ENCODE measurements around the gene PTPRG. TPM values are rescaled to one million over a fixed set of nuclear protein-coding genes. Genes with fewer than 3 reads are reported as not detected.

The PTPRG gene
- total and polyA plus RNA-seq, 2 experiments from 2014 or later, result 8.5 to 34.9 TPM

- H3K27me3 ChIP-seq, result no peaks in the 10 kb centered on the region
- TF ChIP-seq CTCF (IDR thresholded peaks at IDR 0.05; ENCODE audit: poor library complexity), result no peak
- no peak for TF ChIP-seq EZH2 (IDR thresholded peaks at IDR 0.05; ENCODE audit: borderline replicate concordance)
- TF ChIP-seq EZH2phosphoT487 (IDR thresholded peaks at IDR 0.05; ENCODE audit: low read depth, severe bottlenecking, unreplicated experiment), result no peak
- no peak overlapping the region for H2AFZ ChIP-seq
- no peak overlapping the region for H3K4me3 ChIP-seq
- no peaks in the 10 kb centered on the region for H3K9me2 ChIP-seq (replicated peaks; ENCODE audit: insufficient read depth)
- H3K4me1 ChIP-seq (ENCODE audit: insufficient read depth), result peaks cover 3% of the 10 kb centered on the region
- no peak overlapping the region for H3K27ac ChIP-seq
- peaks cover 29% of the 10 kb centered on the region for H4K20me1 ChIP-seq (ENCODE audit: insufficient read depth, poor library complexity, severe bottlenecking)
- 48% methylated on average over 8 of the region's 8 CpGs for WGBS (ENCODE audit: low lambda C conversion rate, missing lambda C conversion rate)
- no peak overlapping the region for H3K4me2 ChIP-seq
- H3K36me3 ChIP-seq (replicated peaks; ENCODE audit: insufficient read depth, low read depth), result no peaks in the 10 kb centered on the region
- no peaks in the 10 kb centered on the region for H3K9me3 ChIP-seq (ENCODE audit: low read depth)
- peaks cover 84% of the 10 kb centered on the region for H3K79me2 ChIP-seq
- DNase-seq (ENCODE audit: low spot score), result peak; percentile 11
These were observed 17.4 kb downstream of the PTPRG start for GRCh38 chr3:61578667-61579367.

- H3K4me1 ChIP-seq (ENCODE audit: insufficient read depth), result peaks cover 5% of the 10 kb centered on the region
- no peaks in the 10 kb centered on the region for H3K9me2 ChIP-seq (replicated peaks; ENCODE audit: insufficient read depth)
- 98% methylated on average over 4 of the region's 4 CpGs for WGBS (ENCODE audit: low lambda C conversion rate, missing lambda C conversion rate)
These were observed 18.3 kb downstream of the PTPRG start for GRCh38 chr3:61579685-61580084.

GRCh38 chr3:61580982-61581643 lies 19.7 kb downstream of the PTPRG start:
- H3K4me2 ChIP-seq, result no peak overlapping the region
- DNase-seq (ENCODE audit: low spot score), result no peak
- H3K9me3 ChIP-seq (ENCODE audit: low read depth), result no peaks in the 10 kb centered on the region
- H3K4me1 ChIP-seq (ENCODE audit: insufficient read depth), result peaks cover 5% of the 10 kb centered on the region
- peaks cover 79% of the 10 kb centered on the region for H3K79me2 ChIP-seq
- H3K36me3 ChIP-seq (replicated peaks; ENCODE audit: insufficient read depth, low read depth), result no peaks in the 10 kb centered on the region
- no peak overlapping the region for H3K27ac ChIP-seq
- H4K20me1 ChIP-seq (ENCODE audit: insufficient read depth, poor library complexity, severe bottlenecking), result peaks cover 36% of the 10 kb centered on the region
- H3K27me3 ChIP-seq, result no peaks in the 10 kb centered on the region
- no peak overlapping the region for H2AFZ ChIP-seq
- TF ChIP-seq EZH2phosphoT487 (IDR thresholded peaks at IDR 0.05; ENCODE audit: low read depth, severe bottlenecking, unreplicated experiment), result no peak
- TF ChIP-seq EZH2 (IDR thresholded peaks at IDR 0.05; ENCODE audit: borderline replicate concordance), result no peak
- TF ChIP-seq CTCF (IDR thresholded peaks at IDR 0.05; ENCODE audit: poor library complexity), result no peak
- WGBS (ENCODE audit: low lambda C conversion rate, missing lambda C conversion rate), result 62% methylated on average over 7 of the region's 7 CpGs
- H3K9me2 ChIP-seq (replicated peaks; ENCODE audit: insufficient read depth), result no peaks in the 10 kb centered on the region
- no peak overlapping the region for H3K4me3 ChIP-seq

More at GRCh38 chr3:61579685-61580084, 18.3 kb downstream of the PTPRG start:
- peaks cover 79% of the 10 kb centered on the region for H3K79me2 ChIP-seq
- no peak overlapping the region for H3K4me3 ChIP-seq
- TF ChIP-seq CTCF (IDR thresholded peaks at IDR 0.05; ENCODE audit: poor library complexity) (no peak), EZH2phosphoT487 (IDR thresholded peaks at IDR 0.05; ENCODE audit: low read depth, severe bottlenecking, unreplicated experiment) (no peak), EZH2 (IDR thresholded peaks at IDR 0.05; ENCODE audit: borderline replicate concordance) (no peak)
- H3K4me2 ChIP-seq, result no peak overlapping the region
- no peak overlapping the region for H3K27ac ChIP-seq
- peaks cover 35% of the 10 kb centered on the region for H4K20me1 ChIP-seq (ENCODE audit: insufficient read depth, poor library complexity, severe bottlenecking)
- H3K27me3 ChIP-seq, result no peaks in the 10 kb centered on the region
- H3K9me3 ChIP-seq (ENCODE audit: low read depth), result no peaks in the 10 kb centered on the region
- no peaks in the 10 kb centered on the region for H3K36me3 ChIP-seq (replicated peaks; ENCODE audit: insufficient read depth, low read depth)
- no peak for DNase-seq (ENCODE audit: low spot score)
- no peak overlapping the region for H2AFZ ChIP-seq
